ENCODE data around the gene GPR137B. TPM values are rescaled to one million over a fixed set of nuclear protein-coding genes. Genes with fewer than 3 reads are reported as not detected.

Gene GPR137B
- total RNA-seq, 3 donors from 2014 or later: 5.0 to 6.0 (median 5.6) TPM

DNA sequence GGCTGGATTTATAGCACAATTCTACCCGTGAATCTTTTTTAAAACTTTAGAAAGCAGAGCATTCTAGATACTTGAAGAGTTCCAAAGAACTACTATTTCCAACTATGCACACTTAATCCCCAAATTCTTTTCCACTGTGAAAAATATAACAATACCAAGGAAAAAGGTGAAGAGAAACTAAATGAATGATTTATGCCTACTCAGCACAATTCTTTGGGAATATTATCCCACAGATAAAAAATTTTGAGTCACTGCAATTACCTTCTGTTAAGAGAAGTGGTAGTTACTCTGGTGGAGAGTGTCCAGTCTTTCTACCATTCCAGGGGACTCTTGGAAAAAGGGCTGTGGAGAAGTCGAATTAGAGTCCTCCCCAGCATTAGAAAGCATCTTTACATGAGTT lies 100.2 kb downstream of the GPR137B start:
- DNase-seq (no peak), ATAC-seq (no peak)
- Mint-ChIP-seq H3K27me3 (ENCODE audit: low read depth) (no peaks in the 10 kb centered on the region), H3K4me1 (ENCODE audit: low read depth) (no peaks in the 10 kb centered on the region), H3K36me3 (ENCODE audit: insufficient read depth) (peaks cover 28% of the 10 kb centered on the region), H3K9me3 (no peaks in the 10 kb centered on the region), H3K4me3 (no peak overlapping the region)

DNA sequence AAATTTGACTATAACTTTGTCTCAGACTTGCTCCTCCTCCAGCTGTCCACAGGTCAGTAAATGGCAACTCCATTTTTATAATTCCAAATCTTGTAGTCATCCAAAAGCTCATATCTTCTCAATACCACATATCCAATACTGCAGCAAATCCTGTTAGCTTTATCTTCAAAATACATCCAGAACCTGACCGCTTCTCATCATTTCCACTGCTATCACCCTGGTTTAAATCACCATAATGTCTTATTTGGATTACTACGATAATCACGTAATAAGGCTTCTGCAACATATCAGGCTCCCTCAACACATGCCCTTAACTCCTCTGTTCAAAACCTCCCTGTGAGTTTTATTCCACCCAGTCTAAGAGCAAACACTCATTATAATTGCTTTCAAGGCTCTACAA lies 104.9 kb downstream of the GPR137B start:
- ATAC-seq (no peak), DNase-seq (no peak)
- H3K4me1 Mint-ChIP-seq (ENCODE audit: low read depth): no peaks in the 10 kb centered on the region
- H3K9me3 Mint-ChIP-seq: no peaks in the 10 kb centered on the region
- H3K27me3 Mint-ChIP-seq (ENCODE audit: low read depth): no peaks in the 10 kb centered on the region
- H3K4me3 Mint-ChIP-seq: no peak overlapping the region
- peaks cover 27% of the 10 kb centered on the region for H3K36me3 Mint-ChIP-seq (ENCODE audit: insufficient read depth)

DNA sequence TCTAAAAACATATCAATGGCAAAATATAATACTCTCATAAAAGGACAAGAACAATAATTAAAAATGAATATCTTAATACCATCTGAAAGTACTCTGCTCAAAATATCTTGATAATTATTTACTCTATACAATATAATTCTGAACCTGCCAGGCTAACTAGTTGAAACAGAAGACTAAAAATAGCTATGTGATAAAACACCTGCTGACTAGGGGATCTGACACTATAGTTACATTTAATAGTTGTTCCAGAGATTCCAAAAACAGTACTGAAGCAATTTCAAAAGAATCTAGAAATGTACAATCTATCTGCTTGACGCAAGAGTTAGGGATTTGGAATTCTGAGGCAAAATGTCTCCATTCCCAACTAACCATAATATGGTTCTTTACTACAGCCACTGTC lies 109.2 kb downstream of the GPR137B start:
- no peaks in the 10 kb centered on the region for H3K27me3 Mint-ChIP-seq (ENCODE audit: low read depth)
- DNase-seq: no peak
- no peaks in the 10 kb centered on the region for H3K9me3 Mint-ChIP-seq
- H3K4me3 Mint-ChIP-seq: no peak overlapping the region
- peaks cover 29% of the 10 kb centered on the region for H3K36me3 Mint-ChIP-seq (ENCODE audit: insufficient read depth)
- no peaks in the 10 kb centered on the region for H3K4me1 Mint-ChIP-seq (ENCODE audit: low read depth)
- ATAC-seq: no peak

DNA sequence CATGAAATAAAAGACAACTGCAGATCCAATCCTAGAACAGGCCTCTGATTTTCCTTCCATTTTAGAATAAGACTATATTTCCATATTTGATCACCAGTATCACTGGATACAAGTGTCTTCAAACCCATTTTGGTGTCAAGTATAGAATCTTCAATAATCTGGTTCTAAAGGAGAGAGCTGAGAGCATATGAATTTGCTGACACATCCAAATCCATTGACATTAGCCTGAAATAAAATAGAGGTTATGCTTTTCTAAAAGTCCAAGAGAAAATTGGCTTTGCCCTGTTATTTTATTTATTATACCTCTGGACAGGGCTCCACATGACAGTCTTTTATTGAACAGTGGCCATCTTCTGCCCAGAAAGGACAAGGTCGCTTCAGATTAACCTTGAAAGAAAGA lies 110.8 kb downstream of the GPR137B start:
- Mint-ChIP-seq H3K4me1 (ENCODE audit: low read depth) (no peaks in the 10 kb centered on the region), H3K4me3 (no peak overlapping the region), H3K36me3 (ENCODE audit: insufficient read depth) (peaks cover 28% of the 10 kb centered on the region), H3K9me3 (peaks cover 8% of the 10 kb centered on the region), H3K27me3 (ENCODE audit: low read depth) (no peaks in the 10 kb centered on the region)
- ATAC-seq (no peak), DNase-seq (no peak)

DNA sequence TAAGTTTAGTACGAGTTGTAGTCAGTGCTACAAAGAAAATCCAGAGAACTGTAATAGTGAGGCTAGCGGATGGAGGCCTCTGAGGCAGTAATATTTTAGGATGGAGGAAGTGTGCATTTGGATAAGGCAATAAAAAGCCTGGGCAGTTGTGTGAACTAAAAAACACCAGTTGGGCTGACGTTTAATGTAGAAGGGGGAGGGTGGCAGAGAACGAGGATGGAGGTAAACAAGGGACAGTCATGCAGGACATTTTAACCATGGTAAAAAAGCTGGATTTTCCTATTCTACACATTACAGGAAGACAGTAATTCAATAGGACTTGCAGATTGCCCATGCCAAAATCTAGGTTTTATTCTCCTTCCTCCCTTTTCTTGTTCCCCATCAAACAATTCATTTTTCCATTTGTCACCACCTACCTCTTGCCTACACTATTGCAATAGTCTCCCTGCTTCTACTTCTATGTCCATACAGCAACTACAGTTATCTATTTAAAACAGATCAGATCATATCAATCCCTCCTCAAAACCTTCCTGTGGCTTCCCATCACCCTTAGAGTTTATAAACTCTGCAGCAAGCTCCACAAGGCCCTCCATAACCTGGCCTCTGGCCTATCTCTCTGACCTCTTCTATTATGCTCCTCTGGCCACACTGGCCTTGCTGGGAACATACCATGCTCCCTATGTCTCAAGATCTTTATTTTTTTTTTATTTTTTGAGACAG lies 111.7 kb downstream of the GPR137B start:
- peaks cover 28% of the 10 kb centered on the region for H3K36me3 Mint-ChIP-seq (ENCODE audit: insufficient read depth)
- H3K4me3 Mint-ChIP-seq: no peak overlapping the region
- peaks cover 2% of the 10 kb centered on the region for H3K4me1 Mint-ChIP-seq (ENCODE audit: low read depth)
- peaks cover 13% of the 10 kb centered on the region for H3K9me3 Mint-ChIP-seq
- ATAC-seq: no peak
- H3K27me3 Mint-ChIP-seq (ENCODE audit: low read depth): no peaks in the 10 kb centered on the region
- DNase-seq: no peak

DNA sequence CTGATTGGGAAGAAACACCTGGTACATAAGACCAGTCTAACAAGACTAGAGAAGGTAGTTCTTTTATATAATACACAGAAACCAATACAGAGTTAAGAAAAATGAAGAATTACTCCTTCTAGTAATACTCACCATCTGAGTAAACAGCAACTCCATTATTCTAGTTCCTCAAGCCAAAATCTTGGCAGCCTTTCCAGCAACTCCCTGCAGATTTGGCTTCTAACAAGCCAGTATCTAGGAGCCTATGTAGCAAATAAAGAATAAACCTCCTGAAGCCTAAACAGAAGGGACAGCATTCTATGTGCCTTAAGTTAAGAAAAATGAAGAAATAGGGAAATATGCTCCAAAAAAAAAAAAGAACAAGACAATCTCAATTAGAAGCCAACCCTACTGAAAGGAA lies 114.9 kb downstream of the GPR137B start:
- Mint-ChIP-seq H3K4me3 (no peak overlapping the region), H3K36me3 (ENCODE audit: insufficient read depth) (peaks cover 38% of the 10 kb centered on the region), H3K9me3 (peaks cover 31% of the 10 kb centered on the region), H3K27me3 (ENCODE audit: low read depth) (no peaks in the 10 kb centered on the region), H3K4me1 (ENCODE audit: low read depth) (peaks cover 16% of the 10 kb centered on the region)
- DNase-seq (no peak), ATAC-seq (no peak)

DNA sequence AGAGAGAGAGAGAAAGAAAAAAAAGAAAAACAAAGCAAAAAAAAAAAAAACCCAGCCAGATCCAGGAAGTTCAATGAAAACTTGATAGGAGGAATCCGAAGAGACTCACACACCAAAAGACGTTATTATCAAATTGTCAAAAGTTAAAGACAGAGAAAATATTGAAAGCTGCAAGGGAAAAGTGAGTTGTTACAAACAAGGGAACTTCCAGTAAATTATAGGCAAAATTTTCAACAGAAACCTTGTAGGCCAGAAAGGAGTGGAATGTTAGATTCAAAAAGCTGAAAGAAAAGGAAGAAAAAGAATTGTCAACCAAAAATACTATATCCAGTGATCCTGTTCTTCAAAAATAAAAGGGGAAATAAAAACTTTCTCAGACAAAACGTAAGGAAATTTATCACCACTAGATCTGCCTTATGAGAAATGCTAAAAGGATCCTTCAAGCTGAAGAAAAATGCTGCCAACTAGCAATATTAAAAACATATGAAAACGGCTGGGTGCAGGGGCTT lies 115.8 kb downstream of the GPR137B start:
- peaks cover 31% of the 10 kb centered on the region for H3K9me3 Mint-ChIP-seq
- no peaks in the 10 kb centered on the region for H3K27me3 Mint-ChIP-seq (ENCODE audit: low read depth)
- no peak overlapping the region for H3K4me3 Mint-ChIP-seq
- H3K36me3 Mint-ChIP-seq (ENCODE audit: insufficient read depth): peaks cover 44% of the 10 kb centered on the region
- ATAC-seq: no peak
- H3K4me1 Mint-ChIP-seq (ENCODE audit: low read depth): peaks cover 16% of the 10 kb centered on the region
- no peak for DNase-seq

Other genes with a start within 250 kb of the GPR137B start
- under 1 TPM; 0.16 to 0.32 (median 0.25) TPM for gene NID1, start 77.4 kb upstream of the GPR137B start, total RNA-seq
- gene ERO1B, start 139.4 kb downstream of the GPR137B start, total RNA-seq: 1 to 10 TPM; 1.7 to 4.2 (median 2.9) TPM

All from activated T-cell treated with anti-CD3 and anti-CD28 coated beads, Interleukin-2, amount 50 U/mL, for 4 hours (primary cell).